Sigmoid colon (tissue), 3 donors: Measurements from ENCODE around the gene CCDC83.

ENCODE experiments used
- CTCF ChIP-seq, 4 experiments: fragments of 450-650 bp in 3 of 4; fragments of 200-600 bp in 1 of 4; IDR thresholded peaks; one replicate each; pipeline ENCODE4 v1.5.1; 2016 to 2019; ENCODE audit warnings: antibody characterized with exemption in 4 of 4, mild to moderate bottlenecking in 3 of 4, moderate library complexity in 2 of 4
- POLR2A ChIP-seq, 2 donors: fragments of 450-650 bp; IDR thresholded peaks; one replicate each; pipeline ENCODE4 v1.6.1; 2016; ENCODE audit warnings: antibody characterized with exemption in 2 of 2, mild to moderate bottlenecking in 2 of 2, moderate library complexity in 2 of 2

GRCh38 chr11:85848006-85848405, 7.2 kb upstream of the CCDC83 start:
- TF ChIP-seq POLR2A (IDR thresholded peaks at IDR 0.05) (no peak), CTCF (IDR thresholded peaks at IDR 0.05) (no peak)
